HG03175 (cell line): ENCODE results near the gene DIP2B.

Experiments used
- ATAC-seq: cut with Tn5 transposase; IDR thresholded peaks from one replicate; pipeline ENCODE4 v1.9.1; 2021; ENCODE audit warnings: mild to moderate bottlenecking, moderate library complexity; ENCODE audit not compliant: unreplicated experiment

Gene DIP2B

GRCh38 chr12:50571786-50572185, 67.0 kb downstream of the DIP2B start:
- no peak for ATAC-seq

- ATAC-seq, result no peak
These were observed 67.5 kb downstream of the DIP2B start for GRCh38 chr12:50572287-50572686.

- ATAC-seq, result no peak
These were observed 68.0 kb downstream of the DIP2B start for GRCh38 chr12:50572760-50573159.

- ATAC-seq, result no peak
These were observed 68.5 kb downstream of the DIP2B start for GRCh38 chr12:50573271-50573670.

GRCh38 chr12:50574601-50575348, 70.0 kb downstream of the DIP2B start:
- ATAC-seq, result no peak

- no peak for ATAC-seq
These were observed 75.0 kb downstream of the DIP2B start for GRCh38 chr12:50579757-50580267.

- ATAC-seq, result no peak
These were observed 75.7 kb downstream of the DIP2B start for GRCh38 chr12:50580436-50580835.

GRCh38 chr12:50581226-50582184, 76.7 kb downstream of the DIP2B start:
- no peak for ATAC-seq

GRCh38 chr12:50584135-50584534, 79.3 kb downstream of the DIP2B start:
- no peak for ATAC-seq

GRCh38 chr12:50589650-50590435, 85.1 kb downstream of the DIP2B start:
- no peak for ATAC-seq

- ATAC-seq, result no peak
These were observed 86.1 kb downstream of the DIP2B start for GRCh38 chr12:50590869-50591268.

- ATAC-seq, result no peak
These were observed 90.9 kb downstream of the DIP2B start for GRCh38 chr12:50595667-50596066.

- ATAC-seq, result peak; percentile 72
These were observed 92.7 kb downstream of the DIP2B start for GRCh38 chr12:50597200-50598195.

GRCh38 chr12:50598321-50598862, 93.6 kb downstream of the DIP2B start:
- no peak for ATAC-seq

- ATAC-seq, result no peak
These were observed 94.7 kb downstream of the DIP2B start for GRCh38 chr12:50599366-50600095.

GRCh38 chr12:50600364-50600763, 95.6 kb downstream of the DIP2B start:
- ATAC-seq, result no peak

- ATAC-seq, result no peak
These were observed 99.2 kb downstream of the DIP2B start for GRCh38 chr12:50603817-50604639.

GRCh38 chr12:50604640-50604920, 99.8 kb downstream of the DIP2B start:
- ATAC-seq, result no peak
